NCI-H1105 treated with DMSO at 0.1 percent for 48 hours (cell line): ENCODE results near the gene OTUD5.

ENCODE experiments used
- DNase-seq: peaks from one replicate; lab custom pipeline; 2025; lab: John Stamatoyannopoulos, UW

Gene OTUD5

GRCh38 chrX:48937054-48937907 is 20.1 kb downstream of the OTUD5 start:
- DNase-seq = no peak

- DNase-seq = no peak
These were observed 20.9 kb downstream of the OTUD5 start for GRCh38 chrX:48936429-48937053.

DNA sequence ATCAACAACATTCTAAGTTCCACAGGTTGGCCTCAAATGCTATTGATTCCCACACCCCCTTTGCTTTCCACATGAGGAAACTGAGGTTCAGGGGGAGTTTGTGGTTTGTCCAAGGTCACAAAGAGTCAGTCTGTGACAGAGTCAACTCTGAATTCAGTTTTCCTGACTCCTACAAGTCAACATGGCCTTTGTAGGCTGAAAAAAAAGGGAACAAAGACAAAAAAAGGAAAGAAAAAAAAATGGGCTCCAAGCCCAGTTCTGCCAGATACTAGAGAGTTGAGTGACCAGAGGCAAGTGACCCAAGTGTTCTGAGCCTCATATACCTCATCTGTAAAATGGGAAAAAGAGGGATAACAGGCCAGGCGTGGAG is 22.1 kb downstream of the OTUD5 start:
- DNase-seq = no peak

DNA sequence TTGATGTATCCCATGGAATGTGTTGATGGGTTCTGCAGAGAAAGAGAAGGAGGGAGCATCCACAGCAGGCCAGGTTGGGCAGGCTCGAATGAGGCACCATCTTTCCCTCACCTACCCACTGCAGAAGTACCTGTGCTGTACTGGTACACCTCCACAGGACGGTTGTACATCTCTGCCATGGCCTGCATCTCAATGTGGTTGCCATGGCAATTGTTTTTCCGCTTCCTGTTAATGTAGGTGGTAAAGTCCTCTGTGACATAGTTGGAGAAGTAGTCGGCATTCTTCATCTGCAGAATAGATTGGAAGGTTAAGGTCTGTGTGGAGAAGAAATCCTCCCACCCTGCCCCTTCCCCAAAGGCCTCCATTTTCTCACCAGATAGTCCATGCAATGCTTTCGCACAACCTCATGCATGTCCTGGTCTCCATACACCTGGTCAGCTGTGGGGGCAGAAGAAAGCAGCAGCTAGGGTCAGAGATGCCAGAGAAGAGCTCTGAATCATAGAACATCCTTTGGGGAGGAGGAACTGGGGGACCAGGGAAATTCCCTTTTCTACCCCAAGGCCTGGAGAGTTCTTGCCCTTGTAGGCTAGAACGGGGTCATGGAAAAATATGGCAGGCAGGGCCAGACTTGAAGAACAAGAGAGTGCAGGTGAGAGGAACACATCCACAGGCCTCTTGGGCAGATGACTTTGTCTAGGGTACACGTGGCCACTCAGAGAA is 22.7 kb downstream of the OTUD5 start:
- no peak for DNase-seq

DNA sequence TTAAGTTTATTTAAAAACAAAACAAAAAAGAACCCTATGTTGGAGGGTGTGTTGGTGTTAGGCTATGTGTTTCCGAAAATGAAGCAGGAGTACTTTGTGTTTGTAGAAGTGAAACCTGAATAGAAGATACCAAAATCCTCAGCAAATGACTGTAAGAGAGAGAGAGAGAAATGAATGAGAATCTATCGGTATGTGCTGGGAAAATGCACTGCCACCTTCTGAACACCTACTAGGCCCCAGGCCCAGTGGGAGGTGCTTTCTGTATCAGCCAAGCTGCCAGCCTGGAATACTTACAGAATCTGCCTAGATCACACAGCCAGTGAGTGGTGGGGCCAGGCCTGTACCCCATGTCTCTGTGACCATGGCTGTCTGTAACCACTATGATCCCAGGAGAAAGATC is 23.6 kb downstream of the OTUD5 start:
- no peak for DNase-seq

DNA sequence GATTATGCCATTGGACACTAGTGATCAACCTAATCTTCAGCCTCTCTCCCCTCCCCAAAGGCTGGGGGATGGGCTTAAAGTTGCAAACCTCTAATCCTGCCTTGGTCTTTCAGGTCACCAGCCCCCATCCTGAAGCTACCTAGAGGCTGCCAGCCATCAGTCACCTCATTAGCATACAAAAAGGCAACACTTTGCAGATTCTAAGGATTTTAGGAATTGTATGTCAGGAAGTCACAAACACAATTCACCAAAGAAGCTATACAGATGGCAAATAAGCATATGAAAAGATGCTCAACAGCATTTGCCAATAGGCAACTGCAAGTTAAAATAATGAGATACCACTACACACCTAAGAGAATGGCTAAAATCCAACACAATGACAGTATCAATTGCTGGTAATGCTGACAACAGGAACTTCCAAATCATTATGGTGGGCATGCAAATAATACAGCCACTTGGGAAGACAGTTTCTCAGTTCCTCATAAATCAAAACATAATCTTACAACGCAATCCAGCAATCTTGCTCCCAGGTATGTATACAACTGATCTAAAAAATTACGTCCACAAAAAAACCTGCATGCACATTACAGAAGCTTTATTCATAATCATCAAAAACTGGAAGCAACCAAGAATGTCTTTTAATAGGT is 29.5 kb downstream of the OTUD5 start:
- no peak for DNase-seq

GRCh38 chrX:48927123-48927522 is 30.3 kb downstream of the OTUD5 start:
- DNase-seq = no peak

GRCh38 chrX:48924270-48924669 is 33.1 kb downstream of the OTUD5 start:
- DNase-seq = no peak

DNA sequence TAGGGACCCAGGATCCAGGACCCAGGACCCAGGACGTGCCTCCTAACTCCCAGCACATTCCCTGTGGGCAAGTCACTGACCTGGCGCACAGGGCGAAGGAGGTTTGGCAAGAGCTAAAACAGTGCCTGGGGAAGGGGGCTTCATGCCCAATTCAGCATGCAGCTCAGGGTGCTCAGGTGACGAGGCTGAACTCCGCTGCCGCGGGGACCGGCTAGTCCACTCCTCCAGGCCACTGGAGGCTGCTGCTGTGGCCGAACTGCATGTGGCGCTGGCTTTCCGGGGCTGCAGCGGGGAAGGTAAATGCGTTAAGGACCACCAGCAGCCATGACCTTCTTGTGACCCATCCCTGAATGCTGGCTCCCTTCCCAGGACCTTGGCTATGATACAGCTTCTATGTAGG is 33.6 kb downstream of the OTUD5 start:
- no peak for DNase-seq

GRCh38 chrX:48920718-48921104 is 36.7 kb downstream of the OTUD5 start:
- DNase-seq = no peak

- DNase-seq = no peak
These were observed 37.3 kb downstream of the OTUD5 start for GRCh38 chrX:48919947-48920717.

DNA sequence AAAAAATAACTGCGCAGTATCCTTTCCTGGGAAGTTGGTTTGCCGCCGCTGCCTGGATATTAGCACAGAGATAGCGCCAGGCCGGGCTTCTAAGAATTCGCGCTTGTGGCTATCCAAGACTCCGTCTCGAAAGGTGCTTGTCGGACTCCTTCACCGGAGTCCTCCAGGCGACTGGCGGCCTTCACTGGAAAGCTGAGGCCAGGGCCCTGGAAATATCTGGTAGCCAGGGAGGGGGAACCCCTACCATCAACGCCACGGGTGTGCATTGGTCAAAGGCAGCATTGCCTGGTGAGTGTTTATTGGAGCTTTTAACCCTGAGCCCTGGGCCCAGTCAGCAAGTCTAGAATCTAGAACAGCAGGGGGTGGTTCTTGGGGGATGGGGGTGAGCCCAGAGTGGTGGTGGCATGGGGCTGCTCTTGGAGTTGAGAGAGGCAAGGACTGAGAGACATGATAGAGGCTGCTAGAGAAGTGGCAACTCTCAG is 38.0 kb downstream of the OTUD5 start:
- no peak for DNase-seq

DNA sequence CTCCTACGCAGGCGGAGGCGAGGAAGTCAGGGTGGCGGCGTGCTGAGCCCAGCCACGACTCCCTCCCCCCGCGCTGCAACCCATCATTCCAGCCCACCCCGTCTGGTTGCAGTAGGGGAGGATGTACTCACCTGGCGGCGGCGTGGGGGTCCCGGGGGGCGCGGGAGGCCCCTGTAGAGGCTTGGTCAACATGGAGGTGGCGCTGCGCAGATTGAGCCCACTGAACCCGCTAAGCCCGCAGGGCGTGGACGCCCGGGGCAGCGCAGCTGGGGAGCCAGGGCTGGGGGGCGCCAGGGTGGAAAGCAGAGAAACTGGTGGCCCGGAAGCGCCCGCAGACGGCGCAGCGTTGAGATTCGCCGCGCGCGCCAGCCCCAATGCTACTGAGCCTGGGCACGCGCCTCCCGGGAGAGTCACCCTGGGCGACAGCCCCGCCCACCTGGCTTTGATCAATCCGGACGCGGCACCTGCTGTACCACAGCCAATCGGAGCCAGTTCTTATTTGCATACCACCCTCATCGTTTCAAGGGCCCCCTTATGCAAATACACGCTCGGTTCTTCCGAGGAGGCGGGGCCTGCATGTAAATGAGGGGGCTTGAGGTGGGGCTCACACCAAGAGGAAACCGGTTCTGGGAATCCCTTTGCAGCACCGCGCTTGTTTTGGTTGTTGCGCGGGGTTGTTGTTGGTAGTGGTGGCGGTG is 38.6 kb downstream of the OTUD5 start, which contains the start of gene PIM2:
PIM2 (minus strand) TSS at position 382 of the 698 bp plus-strand sequence; CDS start at position 192, 190 bp downstream.
- peak; percentile 93 for DNase-seq

DNA sequence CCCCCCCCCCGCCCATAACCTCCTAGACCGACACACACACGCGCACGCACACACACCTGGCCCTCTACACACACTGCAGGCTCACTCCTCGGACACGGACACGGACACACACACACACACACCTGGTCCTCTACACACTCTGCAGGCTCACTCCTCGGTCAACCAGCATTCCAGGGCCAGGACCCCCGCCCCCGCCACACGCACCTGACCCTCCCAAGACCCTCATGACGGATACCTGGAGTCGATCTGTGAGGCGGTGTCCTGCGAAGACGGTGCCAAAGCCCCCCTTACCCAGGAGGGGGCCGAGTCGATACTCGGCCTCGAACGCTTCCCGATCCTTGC is 39.1 kb downstream of the OTUD5 start:
- DNase-seq = no peak

DNA sequence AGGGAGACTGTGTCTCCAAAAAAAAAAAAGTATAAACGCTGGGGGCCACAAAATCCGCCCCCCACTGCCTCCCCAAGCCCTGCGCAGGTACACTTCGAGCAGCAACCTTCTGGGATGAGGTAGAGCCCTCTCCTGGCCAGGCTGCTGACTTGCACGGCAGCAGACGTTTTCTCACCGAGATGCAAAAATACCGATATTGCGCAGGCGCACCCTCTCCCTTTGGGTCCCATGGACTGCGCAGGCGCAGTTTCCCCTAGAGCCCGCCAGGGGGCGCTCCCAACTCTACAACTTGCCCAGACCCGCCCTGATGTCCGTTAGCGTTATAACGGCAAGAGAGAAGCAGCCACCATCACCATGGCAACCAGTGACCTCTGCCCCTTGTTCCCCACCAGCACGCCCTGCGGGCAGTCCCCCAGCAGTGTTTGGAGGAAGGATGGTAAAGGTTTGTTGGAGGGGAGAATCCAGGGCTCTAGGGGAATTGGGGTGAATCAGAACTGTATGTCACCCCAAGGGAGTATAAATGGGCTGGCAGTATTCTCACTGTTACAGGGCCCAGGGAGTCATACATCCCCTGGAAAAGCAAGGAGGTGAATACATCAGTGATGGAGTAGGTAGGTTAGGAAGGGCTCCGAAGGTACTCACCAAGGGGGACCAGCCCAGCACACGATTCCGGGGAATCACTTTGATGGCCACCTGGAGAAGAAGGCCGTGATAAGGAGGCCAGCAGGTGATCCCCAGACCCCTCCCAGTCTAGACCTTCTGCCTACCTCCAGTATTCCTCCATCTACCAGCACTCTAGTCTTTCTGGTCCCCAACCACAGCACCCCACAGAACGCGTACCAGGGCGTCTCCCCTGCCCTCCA is 40.0 kb downstream of the OTUD5 start:
- DNase-seq = peak; percentile 87

DNA sequence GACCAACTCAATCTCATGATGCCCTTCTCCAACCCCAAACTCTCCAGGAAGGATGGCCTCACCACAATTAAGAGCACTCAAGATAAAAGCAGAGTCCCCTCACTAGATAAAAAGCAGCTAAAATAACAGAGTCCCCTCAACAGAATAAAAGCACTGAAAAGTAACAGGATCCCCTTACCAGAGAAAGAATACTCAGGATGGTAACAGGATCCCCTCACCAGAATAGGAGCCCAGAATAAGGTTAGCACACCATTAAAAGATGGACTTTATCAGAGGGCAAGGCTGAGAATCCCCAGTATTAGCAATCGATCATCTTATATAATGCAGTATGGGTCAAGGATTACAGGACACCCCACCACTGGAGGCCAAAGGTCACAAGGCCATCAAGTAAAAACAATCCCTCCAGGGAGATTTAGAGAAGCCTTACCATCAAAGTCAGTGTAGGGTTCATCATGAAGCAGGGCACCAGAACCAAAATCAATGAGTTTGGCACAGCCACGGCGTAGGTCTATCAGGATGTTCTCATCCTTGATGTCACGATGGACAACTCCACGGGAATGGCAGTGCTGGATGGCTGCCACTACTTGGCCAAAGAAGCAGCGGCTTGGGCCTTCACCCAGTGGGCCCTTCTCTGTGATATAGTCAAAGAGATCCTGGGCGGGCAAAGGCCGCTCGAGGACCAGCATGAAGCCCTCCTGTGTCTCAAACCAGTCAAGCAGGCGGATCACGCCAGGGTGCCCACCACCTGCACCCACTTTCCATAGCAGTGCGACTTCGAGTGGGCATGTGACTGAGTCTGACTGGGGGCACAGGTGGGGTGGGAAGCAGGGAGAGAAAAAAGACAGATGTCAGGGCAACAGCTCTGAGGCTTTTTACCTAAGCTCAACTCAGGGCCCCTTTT is 42.6 kb downstream of the OTUD5 start:
- DNase-seq = no peak

- no peak for DNase-seq
These were observed 43.6 kb downstream of the OTUD5 start for GRCh38 chrX:48913605-48914366.
